Left lung (tissue), 14 donors: ENCODE measurements around the gene F2RL1. TPM values are rescaled to one million over a fixed set of nuclear protein-coding genes. Genes with fewer than 3 reads are reported as not detected.
"Not testable (repeated sequence)": the region's sequence is repeated elsewhere in the genome, so short reads cannot be mapped to it uniquely, and the experiment has no call there.

Experiments used
- ATAC-seq: fragments of 200-7000 bp; cut with Tn5 transposase; one replicate; pipeline ENCODE4 v1.9.1; 2020; ENCODE audit warnings: moderate library complexity
- DNase-seq, 4 donors: peaks; one replicate each; pipeline ENCODE4 v3.0.0-alpha.2; 2013 to 2020
- H3K27ac ChIP-seq, 2 donors: fragments of 200-600 bp; sonication (generic) in 1 of 2; one replicate each; pipeline versions ENCODE4 v1.5.0 to v1.8.0; 2020 to 2021
- H3K27me3 ChIP-seq, 2 donors: fragments of 200-600 bp; sonication (generic) in 1 of 2; one replicate each; pipeline versions ENCODE4 v1.5.0 to v1.8.0; 2020 to 2021
- H3K36me3 ChIP-seq, 2 donors: fragments of 200-600 bp; sonication (generic) in 1 of 2; one replicate each; pipeline versions ENCODE4 v1.5.0 to v1.8.0; 2020 to 2021
- H3K4me1 ChIP-seq, 2 donors: fragments of 200-600 bp; one replicate each; pipeline ENCODE4 v1.8.0; 2021
- H3K4me3 ChIP-seq, 2 donors: fragments of 200-600 bp; sonication (generic) in 1 of 2; one replicate each; pipeline versions ENCODE4 v1.5.0 to v1.8.0; 2020 to 2021; ENCODE audit warnings: mild to moderate bottlenecking in 1 of 2
- H3K9me3 ChIP-seq, 2 donors: fragments of 200-600 bp; sonication (generic) in 1 of 2; one replicate each; pipeline versions ENCODE4 v1.5.0 to v1.8.0; 2020 to 2021
- intact Hi-C, 2 donors: fragments of 100-400 bp; cut with DNase I; formaldehyde crosslinking; loops; one replicate each; pipeline versions ENCODE4 v1.11.2 to v1.14.2; 2022
- long read RNA-seq, 12 donors: library from polyadenylated mRNA in 2 of 12; unstranded in 2 of 12; transcript quantifications; one replicate each; pipeline ENCODE4 v2.0.0 and lab custom pipeline, GENCODE V29; 2019 to 2026
- polyA plus RNA-seq, 6 donors: library from polyadenylated mRNA; unstranded; fragments of 120-200 nt; gene quantifications; one replicate each; pipeline ENCODE4 v1.2.1, GENCODE V29; 2013; ENCODE audit not compliant: insufficient read length in 6 of 6
- total RNA-seq, 2 donors: library from RNA; stranded (reverse); fragmentation: NEBNext Ultra II Directional; extraction: Animal tissue kit (Norgen Biotek cat#: 25700); gene quantifications; one replicate each; pipeline ENCODE4 v1.2.1, GENCODE V29; 2021
- TF ChIP-seq, protein P1 (sequence below), 2 donors: fragments of 200-600 bp; sonication (generic) in 1 of 2; IDR thresholded peaks; one replicate each; pipeline versions ENCODE4 v1.5.0 to v1.8.0; 2021; ENCODE audit warnings: antibody characterized with exemption in 2 of 2
- donor health status: DM: no; HTN: yes; CAD: no.
- donor health status: DM: no; HTN: no; CAD: no.

The F2RL1 gene, protein sequence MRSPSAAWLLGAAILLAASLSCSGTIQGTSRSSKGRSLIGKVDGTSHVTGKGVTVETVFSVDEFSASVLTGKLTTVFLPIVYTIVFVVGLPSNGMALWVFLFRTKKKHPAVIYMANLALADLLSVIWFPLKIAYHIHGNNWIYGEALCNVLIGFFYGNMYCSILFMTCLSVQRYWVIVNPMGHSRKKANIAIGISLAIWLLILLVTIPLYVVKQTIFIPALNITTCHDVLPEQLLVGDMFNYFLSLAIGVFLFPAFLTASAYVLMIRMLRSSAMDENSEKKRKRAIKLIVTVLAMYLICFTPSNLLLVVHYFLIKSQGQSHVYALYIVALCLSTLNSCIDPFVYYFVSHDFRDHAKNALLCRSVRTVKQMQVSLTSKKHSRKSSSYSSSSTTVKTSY
- total RNA-seq = 10 to 100 TPM in 1 of 2 donors, 1 to 10 TPM in 1; 6.5 to 12.0 TPM
- 10 to 100 TPM in 2 of 6 donors, 1 to 10 TPM in 4; 8.0 to 10.5 (median 8.5) TPM for polyA plus RNA-seq
- long read RNA-seq, donor 1, transcript F2RL1-201 (2 exons, 2,914 nt) = major isoform, 7 of 13 reads
- long read RNA-seq, donor 1, partial matches to known transcripts = 6 of 13 reads
- long read RNA-seq, donor 1, other reads (novel, unspliced or antisense) = 0 of 13 reads
- long read RNA-seq, donor 2, partial matches to known transcripts = 0 of 4 reads
- long read RNA-seq, donor 2, other reads (novel, unspliced or antisense) = 0 of 4 reads
- long read RNA-seq, donor 3, partial matches to known transcripts = 0 of 2 reads
- long read RNA-seq, donor 3, other reads (novel, unspliced or antisense) = 0 of 2 reads
- long read RNA-seq, donor 4, partial matches to known transcripts = 0 of 5 reads
- long read RNA-seq, donor 4, other reads (novel, unspliced or antisense) = 1 of 5 reads
- long read RNA-seq, donor 5, partial matches to known transcripts = 0 of 4 reads
- long read RNA-seq, donor 5, other reads (novel, unspliced or antisense) = 0 of 4 reads
- long read RNA-seq, donor 6, partial matches to known transcripts = 0 of 1 reads
- long read RNA-seq, donor 6, other reads (novel, unspliced or antisense) = 0 of 1 reads
- long read RNA-seq, donor 7, partial matches to known transcripts = 0 of 2 reads
- long read RNA-seq, donor 7, other reads (novel, unspliced or antisense) = 0 of 2 reads
- long read RNA-seq, donor 8, partial matches to known transcripts = 0 of 1 reads
- long read RNA-seq, donor 8, other reads (novel, unspliced or antisense) = 0 of 1 reads
- long read RNA-seq, donor 9 = 0 reads
- long read RNA-seq, donor 10 = 0 reads
- long read RNA-seq, donor 11 = 0 reads
- long read RNA-seq, donor 12, transcript F2RL1-201 (2 exons, 2,914 nt) = major isoform, 6 of 6 reads
- long read RNA-seq, donor 12, partial matches to known transcripts = 0 of 6 reads
- long read RNA-seq, donor 12, other reads (novel, unspliced or antisense) = 0 of 6 reads

GRCh38 chr5:76818844-76819831 is at the start of gene F2RL1:
Gene F2RL1, plus strand, starts transcription at chr5:76819030. Its CDS starts 153 bp downstream, at chr5:76819183.
- no peaks in the 10 kb centered on the region for H3K36me3 ChIP-seq
- TF ChIP-seq, protein P1, sequence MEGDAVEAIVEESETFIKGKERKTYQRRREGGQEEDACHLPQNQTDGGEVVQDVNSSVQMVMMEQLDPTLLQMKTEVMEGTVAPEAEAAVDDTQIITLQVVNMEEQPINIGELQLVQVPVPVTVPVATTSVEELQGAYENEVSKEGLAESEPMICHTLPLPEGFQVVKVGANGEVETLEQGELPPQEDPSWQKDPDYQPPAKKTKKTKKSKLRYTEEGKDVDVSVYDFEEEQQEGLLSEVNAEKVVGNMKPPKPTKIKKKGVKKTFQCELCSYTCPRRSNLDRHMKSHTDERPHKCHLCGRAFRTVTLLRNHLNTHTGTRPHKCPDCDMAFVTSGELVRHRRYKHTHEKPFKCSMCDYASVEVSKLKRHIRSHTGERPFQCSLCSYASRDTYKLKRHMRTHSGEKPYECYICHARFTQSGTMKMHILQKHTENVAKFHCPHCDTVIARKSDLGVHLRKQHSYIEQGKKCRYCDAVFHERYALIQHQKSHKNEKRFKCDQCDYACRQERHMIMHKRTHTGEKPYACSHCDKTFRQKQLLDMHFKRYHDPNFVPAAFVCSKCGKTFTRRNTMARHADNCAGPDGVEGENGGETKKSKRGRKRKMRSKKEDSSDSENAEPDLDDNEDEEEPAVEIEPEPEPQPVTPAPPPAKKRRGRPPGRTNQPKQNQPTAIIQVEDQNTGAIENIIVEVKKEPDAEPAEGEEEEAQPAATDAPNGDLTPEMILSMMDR (IDR thresholded peaks at IDR 0.05) = no peak
- H3K4me3 ChIP-seq = peak within 1 kb of the TSS; percentile 62 to 72
- H3K27ac ChIP-seq = peak within 1 kb of the TSS; percentile 16 to 47
- H3K9me3 ChIP-seq = no peaks in the 10 kb centered on the region
- ATAC-seq = peak; percentile 95
- intact Hi-C loops = no loop called here
- H3K4me1 ChIP-seq = peaks cover 3 to 26% of the 10 kb centered on the region in 2 donors
- DNase-seq = peak; percentile 61 to 94 (median 85)
- H3K27me3 ChIP-seq = peaks cover 8 to 47% of the 10 kb centered on the region in 2 donors

- H3K9me3 ChIP-seq, H3K36me3 ChIP-seq, H3K4me3 ChIP-seq, H3K27ac ChIP-seq, H3K27me3 ChIP-seq, DNase-seq, ATAC-seq: not testable (repeated sequence)
- peaks cover 0 to 11% of the 10 kb centered on the region in 2 donors for H3K4me1 ChIP-seq
- intact Hi-C loops = loop anchor here in 1 of 2 donors (5.0 kb wide), 1 partner anchor 169 kb away; no protein-coding TSS in a partner anchor
Measured at GRCh38 chr5:76771041-76771440, 47.8 kb upstream of the F2RL1 start.

DNA sequence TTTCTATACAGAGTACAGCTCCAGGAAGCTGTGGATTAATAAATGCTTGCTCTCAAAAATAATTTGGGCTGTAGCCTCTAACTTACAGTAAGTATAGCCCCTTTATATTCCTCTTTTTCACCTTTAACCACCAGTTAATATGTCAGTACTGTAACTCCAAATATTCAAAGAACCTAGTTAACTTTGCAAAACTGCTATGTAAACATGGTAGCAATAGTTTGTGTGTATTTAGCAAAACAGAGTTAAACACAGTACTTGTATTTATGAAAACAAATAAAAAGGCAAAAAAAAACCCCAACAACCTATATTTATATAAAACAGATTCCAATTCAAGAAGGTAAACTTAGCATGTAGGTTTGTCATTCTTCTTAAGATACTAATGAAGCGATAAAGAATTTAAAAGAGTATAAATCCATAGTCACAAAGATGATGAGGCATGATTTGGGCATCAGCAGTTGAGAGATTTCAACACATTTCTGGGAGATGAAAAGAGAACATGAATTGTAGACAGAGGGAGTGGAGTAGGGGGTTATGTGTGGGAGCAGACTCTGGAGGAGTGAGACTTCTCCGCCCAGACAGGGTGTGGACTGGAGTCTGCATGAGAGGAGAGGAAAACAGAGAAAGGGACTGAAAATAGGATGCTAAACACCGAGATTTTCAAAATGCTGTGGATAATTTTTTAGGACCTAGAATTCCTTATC is 47.0 kb upstream of the F2RL1 start:
- TF ChIP-seq, protein P1 (IDR thresholded peaks at IDR 0.05) = no peak
- Histone ChIP-seq H3K27ac (no peak overlapping the region), H3K27me3 (no peaks in the 10 kb centered on the region), H3K9me3 (no peaks in the 10 kb centered on the region), H3K4me3 (no peak overlapping the region), H3K36me3 (no peaks in the 10 kb centered on the region), H3K4me1 (peaks cover 0 to 11% of the 10 kb centered on the region in 2 donors)
- intact Hi-C loops = loop anchor here in 1 of 2 donors (5.0 kb wide), 1 partner anchor 170 kb away; no protein-coding TSS in a partner anchor
- ATAC-seq (peak; percentile 53), DNase-seq (no peak)

DNA sequence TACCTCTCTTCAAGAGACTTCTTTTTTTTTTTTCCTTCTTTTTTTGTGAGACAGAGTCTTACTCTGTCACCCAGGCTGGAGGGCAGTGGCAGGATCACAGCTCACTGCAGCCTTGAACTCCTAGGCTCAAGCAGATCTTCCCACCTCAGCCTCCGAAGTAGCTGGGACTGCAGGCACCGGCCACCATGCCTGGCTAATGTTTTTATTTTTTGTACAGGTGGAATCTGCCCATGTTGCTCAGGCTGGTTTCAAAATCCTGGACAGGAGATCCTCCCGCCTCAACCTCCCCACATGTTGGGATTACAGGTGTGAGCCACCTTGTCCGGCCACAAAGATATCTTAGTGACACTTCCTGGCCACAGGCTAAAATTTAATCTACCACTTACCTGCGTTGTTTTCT is 42.9 kb upstream of the F2RL1 start:
- DNase-seq (no peak), ATAC-seq (no peak)
- Histone ChIP-seq H3K9me3 (no peaks in the 10 kb centered on the region), H3K4me3 (no peak overlapping the region), H3K36me3 (no peaks in the 10 kb centered on the region), H3K4me1 (peaks cover 0 to 22% of the 10 kb centered on the region in 2 donors), H3K27me3 (no peaks in the 10 kb centered on the region), H3K27ac (no peak overlapping the region)
- TF ChIP-seq, protein P1 (IDR thresholded peaks at IDR 0.05) = no peak
- intact Hi-C loops = no loop called here
